H1 (cell line): ENCODE data around the gene NR1H3. TPM values are rescaled to one million over a fixed set of nuclear protein-coding genes. Genes with fewer than 3 reads are reported as not detected.

ENCODE experiments used
- CTCF ChIA-PET: fragments of 300-600 bp; sonication (Branson Sonifier 250); formaldehyde crosslinking; loops from one replicate; lab custom pipeline; 2021; ENCODE audit not compliant: partially characterized antibody; lab: Charles Lee
- POLR2A ChIA-PET: fragments of 300-600 bp; sonication (Branson Sonifier 250); formaldehyde crosslinking; loops from one replicate; lab custom pipeline; 2021; ENCODE audit warnings: inconsistent platforms; ENCODE audit not compliant: partially characterized antibody; lab: Charles Lee
- DNase-seq, 2 experiments: peaks; one replicate each; pipeline versions ENCODE4 v3.0.0 to v3.0.0-alpha.2; 2010 to 2022; ENCODE audit warnings: low spot score in 2 of 2, low read depth in 1 of 2, mixed read lengths in 1 of 2
- FAIRE-seq: peaks from 2 replicates; lab custom pipeline; 2011; peaks lifted over from hg19 to GRCh38; lab: Jason Lieb, UNC
- H2AFZ ChIP-seq: 2 replicates; pipeline ENCODE4 v1.8.1; 2012; ENCODE audit warnings: low read length, inconsistent platforms
- H2AK5ac ChIP-seq: 2 replicates; pipeline ENCODE4 v1.6.1; 2013; ENCODE audit warnings: low read depth, low read length
- H2BK120ac ChIP-seq: replicated peaks from 2 replicates; pipeline ENCODE3; 2013; ENCODE audit warnings: low read depth, low read length, inconsistent platforms
- H2BK12ac ChIP-seq: 2 replicates; pipeline ENCODE4 v1.6.1; 2013; ENCODE audit warnings: low read depth, low read length
- H2BK15ac ChIP-seq: 2 replicates; pipeline ENCODE4 v1.6.1; 2013; ENCODE audit warnings: low read length
- H2BK20ac ChIP-seq: 2 replicates; pipeline ENCODE4 v1.6.1; 2013; ENCODE audit warnings: low read length
- H2BK5ac ChIP-seq: 2 replicates; pipeline ENCODE4 v1.6.1; 2013; ENCODE audit warnings: low read depth, low read length
- H3K14ac ChIP-seq: 2 replicates; pipeline ENCODE4 v1.6.1; 2013; ENCODE audit warnings: inconsistent platforms; ENCODE audit not compliant: insufficient read length
- H3K18ac ChIP-seq: 2 replicates; pipeline ENCODE4 v1.6.1; 2013; ENCODE audit warnings: low read length; ENCODE audit errors: extremely low read depth
- H3K23ac ChIP-seq: 2 replicates; pipeline ENCODE4 v1.6.1; 2013; ENCODE audit warnings: inconsistent platforms; ENCODE audit not compliant: insufficient read length
- H3K23me2 ChIP-seq: 2 replicates; pipeline ENCODE4 v1.6.1; 2013; ENCODE audit warnings: low read depth, low read length
- H3K27ac ChIP-seq: 2 replicates; pipeline ENCODE4 v1.6.1; 2011; ENCODE audit warnings: low read depth, low read length, inconsistent platforms
- H3K27me3 ChIP-seq, 4 experiments: replicated peaks in 1 of 4; 1 replicate in 1 of 4; 2 replicates in 3 of 4; pipeline versions ENCODE4 v1.6.1 to v1.8.1; 2011 to 2013; ENCODE audit warnings: low read length in 3 of 4, mild to moderate bottlenecking in 3 of 4, inconsistent platforms in 2 of 4, mixed read lengths in 2 of 4, moderate library complexity in 1 of 4; ENCODE audit not compliant: control insufficient read depth in 3 of 4, insufficient read depth in 3 of 4; ENCODE audit errors: extremely low read depth in 1 of 4
- H3K36me3 ChIP-seq, 4 experiments: 2 replicates each; pipeline versions ENCODE4 v1.6.1 to v1.8.1; 2011 to 2013; ENCODE audit warnings: mild to moderate bottlenecking in 4 of 4, low read length in 3 of 4, moderate library complexity in 2 of 4, control low read depth in 1 of 4, inconsistent platforms in 1 of 4; ENCODE audit not compliant: insufficient read depth in 4 of 4, control insufficient read depth in 2 of 4
- H3K4ac ChIP-seq: replicated peaks from 2 replicates; pipeline ENCODE3; 2013; ENCODE audit warnings: low read length, low read depth, mixed read lengths, inconsistent platforms; ENCODE audit not compliant: insufficient read length
- H3K4me1 ChIP-seq, 4 experiments: replicated peaks in 1 of 4; 1 replicate in 1 of 4; 2 replicates in 3 of 4; pipeline versions ENCODE4 v1.6.1 to v1.8.1; 2011 to 2013; ENCODE audit warnings: low read length in 3 of 4, inconsistent platforms in 2 of 4, mixed read lengths in 1 of 4; ENCODE audit not compliant: insufficient read depth in 4 of 4, control insufficient read depth in 3 of 4
- H3K4me2 ChIP-seq, 2 experiments: 2 replicates each; pipeline versions ENCODE4 v1.6.1 to v1.8.1; 2011 to 2013; ENCODE audit warnings: low read depth in 2 of 2, low read length in 2 of 2, control low read depth in 1 of 2, inconsistent platforms in 1 of 2, mild to moderate bottlenecking in 1 of 2; ENCODE audit not compliant: insufficient read depth in 1 of 2
- H3K4me3 ChIP-seq, 4 experiments: fragments of 200-600, 300-600 bp in 1 of 4; sonication (generic), shearing (Covaris generic), sonication (Bioruptor Twin) in 1 of 4; 2 replicates each; pipeline versions ENCODE4 v1.5.1 to v1.8.1; 2011 to 2016; ENCODE audit warnings: low read length in 4 of 4, low read depth in 3 of 4, control low read depth in 2 of 4, inconsistent platforms in 2 of 4, mild to moderate bottlenecking in 2 of 4, mixed read lengths in 1 of 4, moderate library complexity in 1 of 4; ENCODE audit not compliant: insufficient read depth in 2 of 4; ENCODE audit errors: extremely low read depth in 1 of 4
- H3K56ac ChIP-seq: replicated peaks from 2 replicates; pipeline ENCODE3; 2013; ENCODE audit warnings: low read depth, mild to moderate bottlenecking, mixed read lengths, low read length, inconsistent platforms; ENCODE audit not compliant: insufficient read length
- H3K79me1 ChIP-seq: 2 replicates; pipeline ENCODE4 v1.6.1; 2013; ENCODE audit warnings: low read depth, low read length, control low read depth
- H3K79me2 ChIP-seq, 2 experiments: 2 replicates each; pipeline versions ENCODE4 v1.6.1 to v1.8.1; 2012 to 2013; ENCODE audit warnings: low read length in 2 of 2, mild to moderate bottlenecking in 2 of 2, inconsistent platforms in 1 of 2; ENCODE audit not compliant: insufficient read depth in 2 of 2, control insufficient read depth in 1 of 2
- H3K9ac ChIP-seq, 4 experiments: replicated peaks in 1 of 4; 1 replicate in 1 of 4; 2 replicates in 3 of 4; pipeline versions ENCODE4 v1.6.1 to v1.8.1; 2011 to 2013; ENCODE audit warnings: low read depth in 3 of 4, low read length in 3 of 4, control low read depth in 2 of 4, mild to moderate bottlenecking in 2 of 4, moderate library complexity in 2 of 4, inconsistent platforms in 1 of 4; ENCODE audit errors: extremely low read depth in 1 of 4
- H3K9me3 ChIP-seq, 2 experiments: 2 replicates each; pipeline versions ENCODE4 v1.6.1 to v1.8.1; 2012 to 2013; ENCODE audit warnings: mild to moderate bottlenecking in 2 of 2, moderate library complexity in 2 of 2, control low read depth in 1 of 2, inconsistent platforms in 1 of 2, low read depth in 1 of 2, low read length in 1 of 2, mixed read lengths in 1 of 2; ENCODE audit not compliant: insufficient read depth in 2 of 2
- H4K20me1 ChIP-seq, 2 experiments: replicated peaks in 1 of 2; 2 replicates each; pipeline versions ENCODE3 to v1.8.1; 2011 to 2013; ENCODE audit warnings: inconsistent platforms in 2 of 2, low read length in 2 of 2, mild to moderate bottlenecking in 1 of 2; ENCODE audit not compliant: insufficient read depth in 2 of 2, control insufficient read depth in 1 of 2
- H4K5ac ChIP-seq: 2 replicates; pipeline ENCODE4 v1.6.1; 2013; ENCODE audit warnings: low read length, low read depth, mixed read lengths, inconsistent platforms; ENCODE audit not compliant: insufficient read length
- H4K8ac ChIP-seq: 2 replicates; pipeline ENCODE4 v1.8.0; 2013; ENCODE audit warnings: mild to moderate bottlenecking, moderate library complexity, low read length, inconsistent platforms; ENCODE audit not compliant: insufficient read depth; ENCODE audit errors: extremely low read depth
- H4K91ac ChIP-seq: replicated peaks from 2 replicates; pipeline ENCODE3; 2013; ENCODE audit warnings: low read length, mixed read lengths, inconsistent platforms; ENCODE audit not compliant: insufficient read length
- POLR2A ChIP-seq, 2 experiments: IDR thresholded peaks; 1 replicate in 1 of 2; 2 replicates in 1 of 2; pipeline ENCODE4 v1.6.1; 2011; ENCODE audit warnings: low read depth in 2 of 2, low read length in 2 of 2, mild to moderate bottlenecking in 2 of 2; ENCODE audit errors: control extremely low read depth in 1 of 2
- RXRA ChIP-seq: IDR thresholded peaks from 2 replicates; pipeline ENCODE4 v1.6.1; 2011; ENCODE audit warnings: low read depth, mild to moderate bottlenecking, low read length, moderate library complexity; ENCODE audit not compliant: insufficient read depth
- YY1 ChIP-seq: IDR thresholded peaks from 2 replicates; pipeline ENCODE4 v1.6.1; 2011; ENCODE audit warnings: low read depth, mild to moderate bottlenecking, low read length
- WGBS, 2 experiments: shearing (Covaris generic) in 1 of 2; methylation state at CpG; one replicate each; pipeline versions ENCODE4 v1.1.6 to v1.1.7; 2013 to 2015; ENCODE audit warnings: low lambda C conversion rate in 2 of 2, mixed read lengths in 2 of 2, inconsistent platforms in 1 of 2, low coverage in 1 of 2, missing lambda C conversion rate in 1 of 2; ENCODE audit not compliant: insufficient replicate concordance in 2 of 2, insufficient coverage in 1 of 2, insufficient read length in 1 of 2; ENCODE audit errors: extremely low coverage in 1 of 2, missing lambda C conversion rate in 1 of 2; 5-methylcytosine and 5-hydroxymethylcytosine counted together
- polyA plus RNA-seq, 7 experiments: library from polyadenylated mRNA; depleted of rRNA in 3 of 7; stranded (reverse) in 5 of 7; unstranded in 2 of 7; fragments of >200 nt in 5 of 7; fragments of 200-250 nt in 2 of 7; gene quantifications; 1 replicate in 5 of 7; 2 replicates in 1 of 7; 4 replicates in 1 of 7; pipeline versions ENCODE4 v1.2.1 to v1.2.3, GENCODE V29; 2011 to 2013; ENCODE audit warnings: missing spikeins in 2 of 7, mixed read lengths in 2 of 7
- total RNA-seq: library from RNA; stranded (reverse); fragmentation: NEBNext Ultra II Directional; extraction: Animal tissue kit (Norgen Biotek cat#: 25700); gene quantifications from 2 replicates; pipeline ENCODE4 v1.2.1, GENCODE V29; 2021

NR1H3 gene
- total and polyA plus RNA-seq, 2 of the 8 experiments (the other 6 are each of a cell fraction or from before 2014, with no cell fraction given), result 19.9 to 42.1 TPM

DNA sequence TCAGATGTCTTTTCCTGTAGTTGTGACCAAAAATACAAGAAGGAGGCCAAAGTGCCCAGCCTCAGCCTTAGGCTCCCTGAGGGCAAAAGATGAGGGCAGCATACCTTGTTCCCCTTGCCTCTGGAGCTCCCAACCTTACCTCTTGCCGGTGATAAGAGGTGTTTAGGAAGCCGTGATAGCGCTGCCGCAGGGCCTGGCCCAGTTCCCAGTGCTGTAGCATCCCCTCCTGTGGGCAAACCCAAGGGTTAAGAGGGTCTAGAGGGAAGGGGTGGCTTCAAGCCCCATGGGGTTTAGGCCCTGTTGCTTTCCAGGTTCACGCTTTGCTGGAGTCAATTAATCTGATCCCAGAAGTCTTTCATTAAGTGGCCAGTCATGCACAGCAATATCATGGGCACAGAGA is 10.3 kb upstream of the NR1H3 start:
- Histone ChIP-seq H2AFZ (no peak overlapping the region), H3K9me3 (no peaks in the 10 kb centered on the region)
- TF ChIP-seq YY1 (no peak), RXRA (no peak), POLR2A (IDR thresholded peaks at IDR 0.05; ENCODE audit: control extremely low read depth in 1 of 2, low read depth in 2 of 2, low read length in 2 of 2) (no peak)
- TF ChIP-seq, all 59 proteins: peak for 0
- no peak overlapping the region for H4K91ac ChIP-seq
- no peak overlapping the region for H2AK5ac ChIP-seq
- POLR2A ChIA-PET, result interaction anchor here (0.8 to 11.4 kb wide), 16 partner anchors 11 to 104 kb away, joined by 3 to 138 read pairs (median 6); partner anchors contain the start of genes NR1H3 and PACSIN3
- H3K14ac ChIP-seq, result no peak overlapping the region
- no peaks in the 10 kb centered on the region for H3K27me3 ChIP-seq
- no peak overlapping the region for H3K27ac ChIP-seq
- CTCF ChIA-PET, result interaction anchor here (0.7 to 10.9 kb wide), 13 partner anchors 12 to 108 kb away, joined by 3 to 127 read pairs (median 5); partner anchors contain the start of genes ARFGAP2 and NR1H3
- H3K4me3 ChIP-seq, result peak overlapping the region in 2 of 4 experiments; percentile 42 to 90; a peak in 2 of 8 replicates
- H4K20me1 ChIP-seq, result peaks cover 0 to 6% of the 10 kb centered on the region in 2 experiments
- 85% methylated on average over 5 of the region's 5 CpGs; no CpG with 5 or more reads in 1 of the 2 experiments for WGBS, 2 experiments
- peak overlapping the region in 1 of 4 experiments; percentile 94; a peak in 1 of 7 replicates for H3K9ac ChIP-seq
- H3K79me1 ChIP-seq, result no peaks in the 10 kb centered on the region
- peaks cover 0 to 6% (median 0%) of the 10 kb centered on the region in 4 experiments; a peak in 3 of 7 replicates for H3K4me1 ChIP-seq
- peaks cover 4 to 19% (median 7%) of the 10 kb centered on the region in 4 experiments for H3K36me3 ChIP-seq
- no peak overlapping the region for H3K18ac ChIP-seq
- no peak overlapping the region for H4K8ac ChIP-seq
- no peak overlapping the region for H2BK20ac ChIP-seq
- H3K79me2 ChIP-seq, result peaks cover 0 to 12% of the 10 kb centered on the region in 2 experiments; a peak in 1 of 4 replicates
- no peak overlapping the region for H2BK12ac ChIP-seq
- FAIRE-seq, result no peak
- peaks cover 11% of the 10 kb centered on the region for H3K23me2 ChIP-seq
- H2BK120ac ChIP-seq, result no peak overlapping the region
- no peak overlapping the region for H3K4ac ChIP-seq
- H2BK15ac ChIP-seq, result no peak overlapping the region
- no peak overlapping the region for H3K23ac ChIP-seq
- no peak for DNase-seq
- H3K56ac ChIP-seq, result no peak overlapping the region
- no peak overlapping the region for H2BK5ac ChIP-seq
- H3K4me2 ChIP-seq, result peak overlapping the region; percentile 70 to 80
- no peak overlapping the region for H4K5ac ChIP-seq
